ENCODE results near the gene INPP5D. TPM values are rescaled to one million over a fixed set of nuclear protein-coding genes. Genes with fewer than 3 reads are reported as not detected.

Gene INPP5D
- total and polyA plus RNA-seq, 2 of the 8 experiments (the other 6 are each of a cell fraction or from before 2014, with no cell fraction given) = 4.5 to 7.1 TPM

DNA sequence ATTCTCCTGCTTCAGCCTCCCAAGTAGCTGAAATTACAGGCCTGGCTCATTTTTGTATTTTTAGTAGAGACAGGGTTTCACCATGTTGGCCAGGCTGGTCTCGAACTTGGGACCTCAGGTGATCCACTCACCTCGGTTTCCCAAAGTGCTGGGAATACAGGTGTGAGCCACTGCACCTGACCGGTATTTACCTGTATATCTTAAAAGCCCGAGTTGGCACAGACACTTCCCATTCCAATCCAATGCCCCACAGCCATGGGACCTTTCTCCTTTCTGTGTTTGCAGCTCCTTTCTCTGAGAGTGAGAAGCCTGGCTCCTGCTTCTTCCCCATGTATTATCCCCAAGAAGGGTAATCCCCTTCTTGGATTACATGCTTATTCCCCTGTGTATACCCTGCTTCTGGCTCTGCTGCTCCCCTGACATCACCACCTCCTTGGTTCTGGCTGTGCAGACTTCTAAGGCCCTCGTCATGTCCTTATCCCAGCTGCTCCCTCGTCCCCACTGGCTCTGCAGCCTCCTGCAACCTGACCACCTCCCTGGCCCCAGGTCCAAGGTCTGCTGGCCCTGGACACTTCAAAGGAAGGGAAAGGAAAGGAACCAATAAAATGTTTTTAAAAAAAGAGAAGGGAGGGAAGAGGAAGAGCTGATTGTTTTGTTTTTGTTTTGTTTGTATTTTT is 52.8 kb downstream of the INPP5D start:
- no peaks in the 10 kb centered on the region for H3K23me2 ChIP-seq (ENCODE audit: low read depth, low read length)
- no peaks in the 10 kb centered on the region for H3K79me1 ChIP-seq (ENCODE audit: low read depth, low read length)
- no peak overlapping the region for H2AK5ac ChIP-seq (ENCODE audit: low read depth, low read length)
- H2BK20ac ChIP-seq (ENCODE audit: low read length) = no peak overlapping the region
- H2AFZ ChIP-seq (ENCODE audit: low read length) = no peak overlapping the region
- H4K20me1 ChIP-seq (replicated peaks in 1 of 2; ENCODE audit: control insufficient read depth in 1 of 2, insufficient read depth in 2 of 2, low read length in 2 of 2) = no peaks in the 10 kb centered on the region
- DNase-seq (ENCODE audit: low read depth in 1 of 2, low spot score in 2 of 2) = no peak
- no peak overlapping the region for H3K56ac ChIP-seq (replicated peaks; ENCODE audit: insufficient read length, low read depth, low read length)
- H3K4me2 ChIP-seq (ENCODE audit: insufficient read depth in 1 of 2, low read depth in 2 of 2, low read length in 2 of 2) = no peak overlapping the region
- WGBS, 2 experiments (ENCODE audit: extremely low coverage in 1 of 2, insufficient coverage in 1 of 2, insufficient read length in 1 of 2, insufficient replicate concordance in 2 of 2, low coverage in 1 of 2, low lambda C conversion rate in 2 of 2, missing lambda C conversion rate in 1 of 2) = 77% methylated on average over 6 of the region's 6 CpGs; no CpG with 5 or more reads in 1 of the 2 experiments
- no peak overlapping the region for H2BK120ac ChIP-seq (replicated peaks; ENCODE audit: low read depth, low read length)
- no peaks in the 10 kb centered on the region; a peak in 1 of 7 replicates for H3K27me3 ChIP-seq (replicated peaks in 1 of 4; ENCODE audit: control insufficient read depth in 3 of 4, extremely low read depth in 1 of 4, insufficient read depth in 3 of 4, low read length in 3 of 4)
- no peak overlapping the region for H4K8ac ChIP-seq (ENCODE audit: extremely low read depth, insufficient read depth, low read length)
- ChIA-PET POLR2A (ENCODE audit: partially characterized antibody) (no interaction called here), CTCF (ENCODE audit: partially characterized antibody) (interaction anchor here (0.7 to 2.0 kb wide), 7 partner anchors 15 to 137 kb away, joined by 3 to 8 read pairs (median 3); no protein-coding TSS in a partner anchor)
- H3K14ac ChIP-seq (ENCODE audit: insufficient read length) = no peak overlapping the region
- FAIRE-seq = no peak
- H3K9ac ChIP-seq (replicated peaks in 1 of 4; ENCODE audit: extremely low read depth in 1 of 4, low read depth in 3 of 4, low read length in 3 of 4) = no peak overlapping the region
- no peak overlapping the region for H4K91ac ChIP-seq (replicated peaks; ENCODE audit: insufficient read length, low read length)
- H3K4ac ChIP-seq (replicated peaks; ENCODE audit: insufficient read length, low read depth, low read length) = no peak overlapping the region
- no peak for TF ChIP-seq KDM4A (IDR thresholded peaks at IDR 0.05; ENCODE audit: low read depth, low read length, severe bottlenecking)
- no peak for TF ChIP-seq SP2 (IDR thresholded peaks at IDR 0.05; ENCODE audit: low read length)
- TF ChIP-seq SIN3A (conservative IDR thresholded peaks at IDR 0.05 in 1 of 2, IDR thresholded peaks at IDR 0.05 in 1 of 2; ENCODE audit: low read depth in 1 of 2, low read length in 2 of 2) = no peak
- TF ChIP-seq CTBP2 (IDR thresholded peaks at IDR 0.05; ENCODE audit: borderline replicate concordance, insufficient read depth, insufficient read length, low read length) = no peak
- no peak for TF ChIP-seq PHF8 (conservative IDR thresholded peaks at IDR 0.05; ENCODE audit: low read depth, low read length)
- no peak for TF ChIP-seq POU5F1 (IDR thresholded peaks at IDR 0.05; ENCODE audit: low read depth, low read length)
- no peak for TF ChIP-seq ZNF274 (IDR thresholded peaks at IDR 0.05; ENCODE audit: borderline replicate concordance, extremely low read depth, low read length)
- no peak for TF ChIP-seq TEAD4 (IDR thresholded peaks at IDR 0.05; ENCODE audit: low read depth, low read length)
- TF ChIP-seq HDAC6 (IDR thresholded peaks at IDR 0.05; ENCODE audit: low read depth, low read length) = no peak
- TF ChIP-seq EZH2 (IDR thresholded peaks at IDR 0.05; ENCODE audit: low read depth, low read length, severe bottlenecking) = no peak
- H2BK15ac ChIP-seq (ENCODE audit: low read length) = no peak overlapping the region
- peaks cover 0 to 11% (median 1%) of the 10 kb centered on the region in 4 experiments; a peak in 3 of 7 replicates for H3K4me1 ChIP-seq (replicated peaks in 1 of 4; ENCODE audit: control insufficient read depth in 3 of 4, insufficient read depth in 4 of 4, low read length in 3 of 4)
- H3K23ac ChIP-seq (ENCODE audit: insufficient read length) = no peak overlapping the region
- no peak overlapping the region for H4K5ac ChIP-seq (ENCODE audit: insufficient read length, low read depth, low read length)
- no peak overlapping the region for H3K4me3 ChIP-seq (ENCODE audit: extremely low read depth in 1 of 4, insufficient read depth in 2 of 4, low read depth in 3 of 4, low read length in 4 of 4)
- no peak overlapping the region for H3K18ac ChIP-seq (ENCODE audit: extremely low read depth, low read length)
- H3K9me3 ChIP-seq (ENCODE audit: insufficient read depth in 2 of 2, low read depth in 1 of 2, low read length in 1 of 2) = no peaks in the 10 kb centered on the region
- H3K79me2 ChIP-seq (ENCODE audit: control insufficient read depth in 1 of 2, insufficient read depth in 2 of 2, low read length in 2 of 2) = no peaks in the 10 kb centered on the region
- H2BK5ac ChIP-seq (ENCODE audit: low read depth, low read length) = no peak overlapping the region
- H2BK12ac ChIP-seq (ENCODE audit: low read depth, low read length) = no peak overlapping the region
- H3K27ac ChIP-seq (ENCODE audit: low read depth, low read length) = no peak overlapping the region
- no peaks in the 10 kb centered on the region for H3K36me3 ChIP-seq (ENCODE audit: control insufficient read depth in 2 of 4, insufficient read depth in 4 of 4, low read length in 3 of 4)

All from H1 (cell line).